NCI-H524 (cell line): Measurements from ENCODE around the gene AGPS.
"Not testable (repeated sequence)": the region's sequence is repeated elsewhere in the genome, so short reads cannot be mapped to it uniquely, and the experiment has no call there.

Experiments
- DNase-seq, 2 experiments: peaks; one replicate each; lab custom pipeline; 2025; lab: John Stamatoyannopoulos, UW

AGPS gene

DNA sequence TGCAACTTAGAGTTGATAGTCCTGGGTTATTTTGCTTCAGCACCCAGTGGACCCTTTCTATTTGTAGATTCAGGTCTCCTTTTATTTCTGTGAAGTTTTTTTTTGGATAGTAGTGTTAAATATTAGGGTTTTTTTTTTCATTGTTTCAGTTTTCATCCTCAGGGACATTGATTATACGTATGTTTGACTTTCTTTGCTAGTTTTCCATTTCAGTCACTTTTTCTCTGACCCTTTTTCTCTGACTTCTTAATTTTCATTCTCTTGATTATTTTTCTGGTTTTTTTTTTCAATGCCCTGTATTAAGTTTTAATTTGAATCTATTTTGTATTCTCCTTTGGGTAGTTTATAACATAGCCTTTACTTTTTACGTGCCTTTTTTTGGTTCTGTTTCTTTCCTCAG is 79.4 kb downstream of the AGPS start:
- DNase-seq: no peak

DNA sequence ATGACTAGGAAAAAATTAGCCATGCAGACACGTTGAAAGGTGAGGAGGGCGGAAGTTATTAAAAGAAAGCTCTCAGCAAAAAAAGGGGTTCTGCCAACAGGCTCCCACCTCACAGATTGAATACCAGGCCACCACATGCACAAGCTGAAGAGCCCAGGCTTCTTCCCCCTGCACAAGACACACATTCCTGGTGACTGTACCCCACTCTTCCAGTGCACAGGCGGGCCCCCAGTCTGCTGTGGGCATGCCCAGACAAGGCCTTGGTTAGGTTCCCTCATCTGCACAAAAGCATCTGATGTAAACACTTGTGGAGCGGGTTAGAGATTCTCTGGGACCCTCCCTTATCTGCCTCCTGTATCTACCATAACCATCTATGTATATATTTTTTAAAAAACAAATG is 81.7 kb downstream of the AGPS start:
- DNase-seq: no peak

DNA sequence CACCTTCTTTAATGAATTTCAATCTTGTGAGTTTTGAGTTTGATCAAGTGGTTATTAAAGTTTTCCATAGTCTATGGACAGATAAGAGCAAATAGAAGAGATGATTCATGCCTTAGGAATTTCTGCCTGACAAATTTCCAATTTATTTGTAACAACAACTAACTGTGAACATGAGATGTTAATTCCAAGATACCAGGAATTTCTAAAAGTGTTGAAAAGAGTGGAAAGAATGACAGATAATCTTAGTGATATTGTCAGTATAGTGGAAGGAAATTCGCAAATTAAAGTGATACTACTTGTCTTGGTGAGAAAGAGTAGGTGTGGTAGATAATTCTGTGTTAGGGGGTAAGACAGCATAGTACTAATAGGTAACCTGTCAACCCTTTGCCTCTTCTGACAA is 82.4 kb downstream of the AGPS start:
- DNase-seq: no peak

DNA sequence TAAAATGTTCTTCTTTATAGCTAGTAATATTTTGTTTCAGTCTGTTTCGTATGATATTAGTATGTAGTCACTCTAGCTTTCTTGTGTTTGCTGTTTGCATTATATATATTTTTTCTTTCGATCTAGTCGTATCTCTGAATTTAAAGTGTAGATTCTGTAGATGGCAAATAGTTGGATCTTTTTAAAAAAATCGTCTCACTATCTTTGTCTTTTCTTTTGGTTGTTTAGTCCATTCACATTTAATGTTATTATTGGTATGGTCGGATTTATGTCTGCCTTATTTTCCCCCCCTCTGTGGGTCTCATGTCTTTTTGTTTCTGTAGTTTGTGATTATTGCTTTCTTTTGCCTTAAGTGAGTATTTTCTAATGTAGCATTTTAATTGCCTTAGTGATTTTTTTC is 84.3 kb downstream of the AGPS start:
- no peak for DNase-seq

DNA sequence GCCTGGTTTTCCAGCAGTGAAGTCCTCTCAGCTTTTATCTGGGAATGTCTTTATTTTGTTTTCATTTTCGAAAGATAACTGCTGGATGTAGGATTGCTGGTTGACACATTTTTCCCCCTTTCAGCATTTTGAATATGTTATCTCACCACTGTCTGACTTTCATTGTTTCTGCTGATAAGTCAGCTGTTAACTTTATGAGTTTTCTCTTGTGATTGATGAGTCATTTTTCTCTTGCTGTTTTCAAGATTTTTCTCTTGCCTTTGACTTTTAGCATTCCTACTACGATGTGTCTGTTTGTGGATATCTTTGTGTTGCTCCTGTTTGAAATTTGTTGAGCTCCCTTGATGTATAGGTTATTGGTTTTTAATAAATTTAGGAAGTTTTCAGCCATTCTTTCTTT is 85.5 kb downstream of the AGPS start:
- no peak for DNase-seq

DNA sequence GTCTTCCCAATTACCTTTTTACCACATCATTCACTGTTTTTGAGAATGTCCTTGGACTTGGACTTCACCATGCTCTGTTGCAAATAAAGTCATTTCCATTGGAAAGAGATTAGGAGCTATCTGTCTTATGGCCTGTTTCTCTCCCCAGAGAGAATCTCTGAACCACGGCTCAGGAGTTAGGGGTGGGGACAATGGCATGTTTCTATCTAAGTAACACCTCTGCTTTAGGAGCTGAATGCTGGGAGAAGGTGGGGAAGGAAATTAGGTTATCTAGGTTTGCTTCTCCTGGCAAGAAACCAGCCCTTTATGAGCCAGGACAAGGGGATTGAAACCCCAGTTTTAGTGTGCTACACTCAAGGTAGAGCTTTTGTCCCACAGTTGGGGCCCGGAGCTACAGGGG is 86.3 kb downstream of the AGPS start:
- DNase-seq: no peak

DNA sequence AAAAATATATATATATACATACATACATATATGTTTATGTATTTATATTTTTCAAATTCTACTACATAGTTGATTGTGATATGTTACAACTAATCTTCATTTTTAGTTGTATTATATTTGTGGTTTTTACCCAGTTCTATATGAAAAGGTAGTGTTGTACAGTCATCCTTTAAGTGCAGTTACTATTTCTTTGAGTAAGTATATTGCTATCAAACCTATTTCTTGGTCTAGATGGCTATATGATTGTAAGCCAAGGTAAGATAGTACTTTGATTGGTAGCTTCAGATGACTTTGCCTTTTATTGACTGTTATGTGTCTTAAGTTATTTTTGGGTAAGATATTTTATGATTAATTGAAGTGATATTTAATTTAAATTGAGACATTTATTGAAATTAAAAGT is 89.6 kb downstream of the AGPS start:
- DNase-seq: no peak

DNA sequence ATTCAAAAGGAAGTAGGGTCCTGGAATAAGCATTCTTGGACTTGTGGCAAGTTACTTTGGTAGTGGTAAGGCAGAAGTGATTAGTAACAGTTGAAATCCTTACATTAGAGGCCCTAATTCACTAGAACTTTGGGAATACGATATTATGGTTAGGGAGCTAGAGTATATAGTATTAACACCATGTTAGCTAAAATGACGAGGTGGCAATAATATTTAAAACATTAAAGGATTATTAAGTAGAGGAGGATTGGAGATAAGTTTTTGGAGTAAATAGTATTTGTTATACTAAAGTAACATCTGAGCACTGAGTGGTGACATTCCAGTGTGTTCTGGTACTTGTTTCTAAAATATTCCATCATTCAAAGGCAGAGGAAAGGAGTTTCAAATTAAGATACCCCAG is 91.0 kb downstream of the AGPS start:
- DNase-seq: no peak

DNA sequence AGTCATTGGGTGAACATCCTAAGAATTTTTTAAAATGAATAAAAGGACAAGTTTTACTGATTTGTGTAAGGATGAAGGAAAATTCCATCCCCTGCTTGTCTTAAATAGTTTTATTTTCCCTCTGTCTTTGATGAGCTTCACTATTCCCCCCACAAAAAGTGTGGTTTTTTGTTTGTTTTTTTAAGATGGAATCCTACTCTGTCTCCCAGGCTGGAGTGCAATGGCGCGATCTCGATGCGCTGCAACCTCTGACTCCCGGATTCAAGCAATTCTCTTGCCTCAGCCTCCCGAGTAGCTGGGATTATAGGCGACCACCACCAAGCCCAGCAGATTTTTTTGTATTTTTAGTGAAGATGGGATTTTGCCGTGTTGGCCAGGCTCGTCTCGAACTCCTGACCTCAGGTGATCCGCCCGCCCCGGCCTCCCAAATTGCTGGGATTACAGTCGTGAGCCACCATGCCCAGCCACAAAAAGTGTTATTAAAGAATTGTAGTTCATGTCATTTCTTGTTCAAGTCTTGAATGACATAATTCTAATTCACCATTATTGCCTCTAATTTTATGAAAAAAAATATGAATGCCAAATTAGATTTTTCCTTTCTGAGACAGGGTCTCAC is 91.7 kb downstream of the AGPS start:
- DNase-seq: no peak

DNA sequence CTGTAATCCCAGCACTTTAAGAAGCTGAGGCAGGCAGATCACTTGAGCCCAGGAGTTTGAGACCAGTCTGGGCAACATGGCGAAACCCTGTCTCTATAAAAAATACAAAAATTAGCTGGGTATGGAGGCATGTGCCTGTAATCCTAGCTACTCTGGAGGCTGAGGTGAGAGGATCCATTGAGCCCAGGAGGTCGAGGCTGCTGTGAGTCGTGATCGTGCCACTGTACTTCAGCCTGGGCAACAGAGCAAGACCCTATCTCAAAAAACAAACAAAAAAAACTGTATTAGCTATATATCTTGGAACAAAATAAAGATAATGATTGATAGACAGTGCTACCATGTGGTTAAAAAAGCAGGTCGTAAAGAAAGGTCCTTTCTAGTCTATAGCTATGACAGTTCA is 93.1 kb downstream of the AGPS start:
- not testable (repeated sequence) for DNase-seq

DNA sequence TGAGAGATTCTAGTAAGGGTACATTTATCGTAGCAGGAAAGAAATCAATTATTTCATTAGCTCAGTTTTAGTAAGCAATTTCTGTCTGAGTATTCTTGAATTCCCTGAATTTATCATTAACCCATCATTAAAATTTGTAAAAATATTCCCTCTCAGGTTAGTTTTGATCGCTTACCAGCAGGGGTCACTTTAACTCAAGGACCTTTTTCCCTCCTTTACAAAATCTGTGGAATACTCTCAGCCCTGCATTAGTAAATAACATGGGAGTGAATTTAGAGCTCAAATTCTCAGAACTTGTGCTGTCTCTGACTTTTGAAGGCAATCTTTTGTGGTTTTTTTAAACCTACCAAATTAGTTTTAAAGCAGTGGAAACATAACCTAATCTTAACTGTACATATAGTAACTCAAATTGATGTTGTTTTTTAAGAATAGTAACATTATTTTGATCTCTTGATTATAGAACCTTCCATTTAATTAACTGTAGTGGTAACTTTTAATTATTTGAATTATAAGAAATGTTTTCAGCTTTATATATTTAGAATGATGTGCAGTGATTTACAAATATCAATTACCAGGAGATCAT is 97.2 kb downstream of the AGPS start:
- DNase-seq: peak in 1 of 2 experiments; percentile 61

DNA sequence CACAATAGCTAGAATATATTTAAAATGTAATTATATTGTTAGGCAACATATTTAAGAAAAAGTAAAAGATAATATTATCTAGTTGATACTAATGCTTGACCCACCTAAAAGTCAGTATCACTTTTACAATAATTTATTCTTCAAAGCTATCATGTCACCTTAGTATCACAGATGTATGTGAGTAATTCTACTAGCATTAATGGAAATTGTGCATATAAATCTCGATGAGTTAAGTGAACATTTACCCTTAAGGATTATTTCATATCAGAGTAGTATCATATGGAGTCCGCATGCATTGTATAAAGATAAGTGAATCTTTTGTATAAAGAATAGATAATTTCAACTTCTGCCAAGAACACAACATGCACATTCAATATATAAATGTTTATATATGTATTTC is 103.4 kb downstream of the AGPS start:
- DNase-seq: no peak

DNA sequence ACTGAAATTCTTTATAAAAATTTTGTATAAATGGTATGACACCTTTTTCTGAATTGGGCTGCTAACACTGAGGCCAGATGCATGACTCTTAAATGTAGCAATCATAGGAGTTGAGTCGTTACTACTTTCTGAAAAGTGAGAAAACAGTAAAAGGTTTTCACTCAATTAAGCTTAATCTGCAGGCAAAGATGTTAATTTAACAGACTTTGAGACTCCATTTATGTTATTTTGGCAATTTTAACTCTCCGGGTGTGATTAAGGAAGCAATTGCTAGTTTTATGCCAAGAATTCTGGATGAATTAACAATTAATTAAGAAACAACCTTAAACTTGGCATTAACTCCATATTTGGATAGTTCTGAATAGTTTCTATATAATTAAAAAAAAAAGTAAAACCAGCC is 104.3 kb downstream of the AGPS start:
- no peak for DNase-seq

DNA sequence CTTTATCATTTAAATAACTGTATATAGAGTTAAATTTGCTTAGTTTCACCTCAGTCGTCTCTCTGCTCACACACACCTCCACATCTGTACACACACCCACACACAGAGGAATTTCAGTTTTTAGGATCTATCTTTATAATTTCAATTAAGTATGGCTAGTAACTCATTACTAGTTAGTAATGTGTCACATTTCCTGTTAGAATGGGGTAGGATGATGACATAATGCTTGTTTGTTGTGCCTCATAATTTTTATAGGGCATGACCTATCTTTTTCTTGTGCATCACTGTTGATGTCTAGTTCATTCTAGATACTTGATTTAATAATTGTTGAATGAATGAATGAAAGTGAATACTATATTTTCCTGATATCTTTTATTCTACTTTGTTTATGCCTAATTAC is 108.6 kb downstream of the AGPS start:
- no peak for DNase-seq

DNA sequence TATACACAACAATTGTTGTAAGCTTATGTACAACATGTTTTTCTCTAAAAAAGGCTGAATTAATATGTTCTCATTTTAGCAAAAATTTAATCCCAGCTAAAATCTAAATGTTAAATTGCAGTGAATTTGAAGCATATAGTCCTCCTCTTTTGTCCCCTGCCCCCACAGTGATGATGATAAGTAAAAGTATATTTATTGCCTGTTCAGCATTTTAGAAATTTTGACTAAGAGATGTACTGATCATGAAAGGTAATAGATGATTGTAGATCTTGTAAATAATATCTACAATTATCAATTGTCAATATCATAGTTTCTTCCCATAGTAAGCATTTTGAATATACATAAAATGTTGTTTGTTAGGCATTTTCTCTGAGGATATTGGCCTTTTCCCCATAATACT is 113.9 kb downstream of the AGPS start:
- DNase-seq: no peak

DNA sequence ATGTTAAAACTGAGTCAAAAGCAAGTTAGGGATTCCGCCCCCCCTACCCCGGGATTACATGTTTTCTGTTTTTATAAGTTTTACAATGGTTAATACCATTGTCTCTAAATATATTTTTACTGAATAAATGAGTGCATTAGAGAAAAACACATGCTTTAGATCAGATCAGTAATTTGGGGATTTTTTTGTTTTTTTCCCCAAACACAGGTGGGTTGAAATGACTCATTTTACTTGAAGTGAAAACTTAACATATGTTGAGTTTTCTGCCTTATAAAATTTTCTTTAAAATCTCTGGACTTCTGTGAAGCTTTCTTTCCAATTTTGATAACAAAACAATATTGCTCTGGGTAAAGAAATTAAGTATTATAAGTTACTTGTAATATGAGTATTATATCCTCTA is 114.4 kb downstream of the AGPS start:
- no peak for DNase-seq

DNA sequence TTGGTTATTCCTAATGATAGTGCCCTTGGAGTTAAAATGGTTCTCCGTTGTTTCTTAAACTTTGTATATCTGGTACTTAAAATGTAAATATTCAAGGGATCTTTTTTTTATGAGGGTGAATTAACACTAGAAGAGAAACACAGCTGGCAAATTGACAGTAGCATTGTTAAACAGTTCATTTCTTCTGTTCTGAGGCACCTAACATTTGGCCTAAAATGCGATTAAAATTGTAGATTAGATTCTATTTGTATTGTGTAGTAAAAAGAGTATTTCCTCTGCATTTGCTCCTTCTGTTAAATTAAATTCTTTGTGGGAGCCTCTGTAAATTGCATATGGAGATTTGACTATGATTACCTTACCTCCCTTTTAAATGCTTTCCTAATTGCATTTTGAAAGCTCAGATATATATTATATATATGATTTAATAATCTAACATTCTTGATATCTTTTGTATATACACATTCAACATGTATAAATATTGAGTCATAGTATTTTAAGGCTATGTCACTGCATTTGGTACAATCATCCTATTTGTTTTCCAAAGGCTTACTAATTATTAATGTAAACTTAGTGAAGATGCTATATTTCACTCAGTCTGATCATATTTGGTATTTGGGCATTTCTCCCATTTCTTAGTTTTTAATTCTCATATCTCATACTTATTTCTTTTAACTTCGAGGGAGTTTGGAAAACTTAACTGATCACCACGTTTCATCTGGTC is 124.4 kb downstream of the AGPS start:
- DNase-seq: no peak

DNA sequence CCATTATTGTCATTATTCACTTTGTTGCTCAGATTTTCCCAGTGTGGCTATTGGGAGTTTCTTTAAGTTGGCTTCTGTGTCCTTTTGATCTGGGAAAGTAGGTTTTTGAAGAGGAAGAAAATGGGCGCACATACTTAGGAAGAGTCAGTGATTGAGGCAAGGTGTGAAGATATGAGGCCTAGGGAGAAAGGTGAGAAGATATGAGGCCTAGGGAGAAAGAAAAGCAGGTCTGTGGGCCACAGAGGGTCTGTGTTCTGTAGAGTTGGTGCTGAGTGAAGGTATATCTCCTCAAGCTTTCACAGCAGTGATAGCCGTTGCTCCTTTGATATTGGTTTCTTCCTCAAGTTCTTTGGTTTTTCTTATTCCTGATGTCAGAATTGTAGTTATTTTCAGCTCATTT is 126.2 kb downstream of the AGPS start:
- no peak for DNase-seq

DNA sequence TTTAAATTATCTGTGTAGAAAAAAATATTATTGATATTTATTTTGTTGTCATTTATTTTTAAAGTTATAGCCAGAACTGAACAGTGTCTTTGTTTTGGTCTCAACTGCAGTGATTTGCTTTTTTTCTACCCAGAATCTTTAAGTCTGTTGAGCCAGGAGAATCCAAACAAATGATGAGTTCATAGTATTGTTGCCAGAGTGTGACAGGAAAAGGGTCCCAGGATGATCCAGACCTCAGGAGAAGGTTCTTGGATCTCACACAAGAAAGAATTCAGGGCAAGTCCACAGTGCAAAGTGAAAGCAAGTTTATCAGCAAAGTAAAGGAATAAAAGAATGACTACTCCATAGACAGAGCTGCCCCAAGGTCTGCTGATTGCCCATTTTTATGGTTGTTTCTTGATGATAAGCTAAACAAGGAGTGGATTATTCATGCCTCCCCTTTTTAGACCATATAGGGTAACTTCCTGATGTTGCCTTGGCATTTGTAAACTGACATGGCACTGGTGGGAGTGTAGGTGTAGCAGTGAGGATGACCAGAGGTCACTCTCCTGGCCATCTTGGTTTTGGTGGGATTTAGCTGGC is 127.1 kb downstream of the AGPS start:
- DNase-seq: no peak

DNA sequence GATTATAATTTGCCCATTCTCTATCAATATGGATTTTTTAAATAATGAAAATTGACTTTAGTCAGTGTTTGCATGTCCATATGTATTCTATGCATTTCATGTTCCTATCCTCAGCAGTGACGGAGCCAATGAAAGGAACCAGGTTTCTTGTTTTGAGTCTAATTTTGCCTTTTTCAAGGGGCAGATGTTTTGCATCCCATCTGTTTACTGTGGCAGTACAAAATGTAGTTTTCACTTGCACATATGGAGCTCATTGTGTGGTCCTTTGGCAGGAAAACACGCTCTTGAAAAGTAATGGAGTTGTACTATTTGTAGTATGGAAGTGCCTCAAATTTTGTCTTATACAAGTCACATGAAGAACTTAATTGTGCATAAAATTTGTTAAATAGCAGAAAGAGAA is 127.8 kb downstream of the AGPS start:
- DNase-seq: no peak

DNA sequence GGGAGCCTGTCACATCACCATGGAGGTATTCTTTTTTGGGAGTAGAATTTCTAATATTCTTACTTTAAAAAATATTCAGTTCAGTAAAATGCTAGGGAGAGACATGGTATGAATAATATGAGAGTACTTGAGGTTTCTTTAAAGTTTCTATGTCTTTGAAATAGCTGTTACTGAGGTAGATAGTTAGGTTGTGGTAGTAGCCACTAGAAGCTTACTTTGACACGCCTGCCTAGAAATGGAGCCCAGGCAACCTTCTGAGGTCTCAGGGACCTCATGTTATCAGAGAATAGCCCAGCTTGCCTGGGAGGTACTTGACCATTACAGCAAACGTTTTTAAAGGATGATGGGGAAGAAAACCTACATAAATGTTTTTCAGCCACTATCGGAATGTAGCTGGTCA is 131.2 kb downstream of the AGPS start:
- no peak for DNase-seq

DNA sequence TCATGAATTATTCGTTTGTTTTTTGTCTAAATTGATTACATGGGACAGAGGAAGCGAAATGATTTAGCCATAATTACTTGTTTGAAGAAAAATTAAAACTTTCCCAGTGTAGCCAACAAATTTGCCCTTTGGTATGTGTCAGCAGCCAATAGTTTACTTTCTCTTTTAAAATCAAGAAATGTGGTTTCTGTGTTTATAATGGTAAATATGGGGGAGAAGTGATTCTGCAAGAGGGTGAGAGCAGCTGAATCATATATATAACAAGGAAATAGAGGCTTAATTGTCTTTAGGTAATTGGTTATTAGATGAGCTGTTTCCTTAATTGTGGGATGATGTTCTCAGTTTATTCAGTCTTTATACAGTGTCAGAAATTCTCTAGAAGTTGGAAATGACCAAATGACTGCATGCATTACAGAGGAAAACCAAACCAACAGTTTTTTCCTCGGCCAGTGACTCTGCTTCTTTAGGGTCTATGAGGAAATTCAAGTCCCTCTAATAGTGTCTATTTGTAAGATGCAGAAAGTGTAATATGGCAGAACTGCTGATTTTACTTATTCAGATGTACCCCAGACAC is 132.9 kb downstream of the AGPS start:
- no peak for DNase-seq

DNA sequence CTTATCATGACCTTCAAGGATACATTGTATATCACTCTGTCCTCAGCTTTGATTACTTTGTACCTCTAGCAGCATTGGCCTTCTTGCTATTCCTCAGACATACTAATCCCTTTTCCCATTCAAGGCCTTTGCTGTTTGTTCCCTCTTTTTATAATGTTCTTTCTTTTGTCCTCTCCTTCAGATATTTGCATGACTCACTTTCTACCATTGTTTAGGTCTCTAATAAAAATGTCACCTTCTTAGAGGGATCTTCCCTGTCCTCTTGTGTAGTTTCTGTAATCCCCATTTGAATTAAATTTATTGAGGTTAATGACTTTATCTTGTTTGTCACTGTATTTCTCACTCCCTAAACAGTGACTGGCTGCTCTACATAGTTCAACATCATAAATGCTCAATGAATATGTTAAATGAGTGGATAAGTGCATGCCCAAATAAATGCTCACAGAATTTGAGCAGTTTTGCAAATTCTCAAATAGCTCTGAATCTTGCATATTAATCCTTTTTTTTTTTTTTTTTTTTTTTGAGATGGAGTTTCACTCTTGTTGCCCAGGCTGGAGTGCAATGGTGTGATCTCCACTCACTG is 135.9 kb downstream of the AGPS start:
- no peak for DNase-seq
